Karpas-422 (cell line): ENCODE results near the gene NUP107. TPM values are rescaled to one million over a fixed set of nuclear protein-coding genes. Genes with fewer than 3 reads are reported as not detected.

Experiments used
- DNase-seq: peaks from one replicate; pipeline ENCODE4 v3.0.0-alpha.2; 2015
- H2AFZ ChIP-seq: fragments of 200-600 bp; sonication (generic); 2 replicates; pipeline ENCODE4 v1.6.1; 2014; ENCODE audit warnings: antibody characterized with exemption, low read length, mixed read lengths
- H3K27ac ChIP-seq: fragments of 200-600 bp; sonication (generic); 2 replicates; pipeline ENCODE4 v1.5.1; 2014; ENCODE audit warnings: mild to moderate bottlenecking, low read length, moderate library complexity
- H3K27me3 ChIP-seq: fragments of 200-600 bp; sonication (generic); 2 replicates; pipeline ENCODE4 v1.6.1; 2014; ENCODE audit warnings: low read length, mixed read lengths
- H3K36me3 ChIP-seq: fragments of 200-600 bp; sonication (generic); 2 replicates; pipeline ENCODE4 v1.6.1; 2014; ENCODE audit warnings: low read length, mixed read lengths; ENCODE audit not compliant: insufficient read depth
- H3K4me1 ChIP-seq: fragments of 200-600 bp; sonication (generic); 2 replicates; pipeline ENCODE4 v1.6.1; 2014; ENCODE audit warnings: mild to moderate bottlenecking, low read length, mixed read lengths
- H3K4me2 ChIP-seq: fragments of 200-600 bp; sonication (generic); 2 replicates; pipeline ENCODE4 v1.6.1; 2014; ENCODE audit warnings: low read length, low read depth, mild to moderate bottlenecking; ENCODE audit not compliant: poor library complexity, severe bottlenecking
- H3K4me3 ChIP-seq: fragments of 200-600 bp; sonication (generic); 2 replicates; pipeline ENCODE4 v1.5.1; 2014; ENCODE audit warnings: mild to moderate bottlenecking, antibody characterized with exemption, low read length, mixed read lengths
- H3K79me2 ChIP-seq: fragments of 200-600 bp; sonication (generic); 2 replicates; pipeline ENCODE4 v1.6.1; 2014; ENCODE audit warnings: mild to moderate bottlenecking, low read length, mixed read lengths
- H3K9ac ChIP-seq: fragments of 200-600 bp; sonication (generic); 2 replicates; pipeline ENCODE4 v1.6.0; 2014; ENCODE audit warnings: low read length
- H3K9me2 ChIP-seq: fragments of 200-600 bp; sonication (generic), shearing (Covaris generic); replicated peaks from 2 replicates; pipeline ENCODE4 v1.6.0; 2014; ENCODE audit warnings: mild to moderate bottlenecking, low read length, moderate library complexity; ENCODE audit not compliant: insufficient read depth
- H3K9me3 ChIP-seq: fragments of 300-700, 200-600 bp; sonication (generic); 2 replicates; pipeline ENCODE4 v1.6.1; 2014; ENCODE audit warnings: low read length, mixed read lengths
- H4K20me1 ChIP-seq: fragments of 200-600 bp; sonication (generic); 2 replicates; pipeline ENCODE4 v1.6.1; 2014; ENCODE audit warnings: mild to moderate bottlenecking, antibody characterized with exemption, low read length, low read depth; ENCODE audit not compliant: insufficient read depth
- total RNA-seq: library from RNA; depleted of rRNA; stranded (reverse); fragments of >200 nt; shearing (Covaris generic); gene quantifications from 2 replicates; pipeline ENCODE4 v1.2.3, GENCODE V29; 2014; ENCODE audit warnings: low replicate concordance

NUP107 gene
- total RNA-seq, 1 experiment from 2014 or later: 103 TPM

GRCh38 chr12:68780731-68781130 lies 94.0 kb downstream of the NUP107 start:
- Histone ChIP-seq H2AFZ (no peak overlapping the region), H3K4me1 (no peaks in the 10 kb centered on the region), H3K9ac (no peak overlapping the region), H3K79me2 (no peaks in the 10 kb centered on the region), H3K4me3 (no peak overlapping the region), H4K20me1 (no peaks in the 10 kb centered on the region), H3K9me2 (no peaks in the 10 kb centered on the region), H3K9me3 (no peaks in the 10 kb centered on the region), H3K4me2 (no peak overlapping the region), H3K27ac (no peak overlapping the region), H3K27me3 (no peaks in the 10 kb centered on the region), H3K36me3 (no peaks in the 10 kb centered on the region)
- DNase-seq: no peak

- no peak for DNase-seq
- Histone ChIP-seq H3K79me2 (no peaks in the 10 kb centered on the region), H2AFZ (no peak overlapping the region), H3K4me2 (no peak overlapping the region), H3K9me2 (no peaks in the 10 kb centered on the region), H4K20me1 (no peaks in the 10 kb centered on the region), H3K9me3 (no peaks in the 10 kb centered on the region), H3K36me3 (no peaks in the 10 kb centered on the region), H3K9ac (no peak overlapping the region), H3K27me3 (no peaks in the 10 kb centered on the region), H3K4me3 (no peak overlapping the region), H3K4me1 (no peaks in the 10 kb centered on the region), H3K27ac (no peak overlapping the region)
These were observed 95.0 kb downstream of the NUP107 start for GRCh38 chr12:68781728-68782127.

GRCh38 chr12:68784015-68784414 lies 97.2 kb downstream of the NUP107 start:
- Histone ChIP-seq H3K27ac (no peak overlapping the region), H3K27me3 (no peaks in the 10 kb centered on the region), H3K4me3 (no peak overlapping the region), H3K79me2 (no peaks in the 10 kb centered on the region), H3K9me2 (no peaks in the 10 kb centered on the region), H3K36me3 (no peaks in the 10 kb centered on the region), H3K4me2 (no peak overlapping the region), H2AFZ (no peak overlapping the region), H3K9ac (no peak overlapping the region), H3K4me1 (no peaks in the 10 kb centered on the region), H3K9me3 (no peaks in the 10 kb centered on the region), H4K20me1 (no peaks in the 10 kb centered on the region)
- DNase-seq: peak; percentile 16

- no peaks in the 10 kb centered on the region for H3K36me3 ChIP-seq
- no peak overlapping the region for H3K27ac ChIP-seq
- H3K79me2 ChIP-seq: no peaks in the 10 kb centered on the region
- no peaks in the 10 kb centered on the region for H3K9me3 ChIP-seq
- no peaks in the 10 kb centered on the region for H3K9me2 ChIP-seq
- H3K4me1 ChIP-seq: no peaks in the 10 kb centered on the region
- H3K9ac ChIP-seq: no peak overlapping the region
- no peaks in the 10 kb centered on the region for H3K27me3 ChIP-seq
- H3K4me3 ChIP-seq: no peak overlapping the region
- peak; percentile 39 for DNase-seq
- no peak overlapping the region for H2AFZ ChIP-seq
- no peaks in the 10 kb centered on the region for H4K20me1 ChIP-seq
- no peak overlapping the region for H3K4me2 ChIP-seq
These were observed 98.6 kb downstream of the NUP107 start for GRCh38 chr12:68785358-68785757.

- H4K20me1 ChIP-seq: no peaks in the 10 kb centered on the region
- H3K4me1 ChIP-seq: no peaks in the 10 kb centered on the region
- H2AFZ ChIP-seq: no peak overlapping the region
- H3K27me3 ChIP-seq: no peaks in the 10 kb centered on the region
- H3K9me3 ChIP-seq: no peaks in the 10 kb centered on the region
- no peak overlapping the region for H3K9ac ChIP-seq
- DNase-seq: peak; percentile 7
- H3K4me3 ChIP-seq: no peak overlapping the region
- no peaks in the 10 kb centered on the region for H3K9me2 ChIP-seq
- no peaks in the 10 kb centered on the region for H3K79me2 ChIP-seq
- H3K36me3 ChIP-seq: no peaks in the 10 kb centered on the region
- no peak overlapping the region for H3K27ac ChIP-seq
- H3K4me2 ChIP-seq: no peak overlapping the region
These were observed 99.0 kb downstream of the NUP107 start for GRCh38 chr12:68785823-68786222.

GRCh38 chr12:68786929-68787328 lies 100.2 kb downstream of the NUP107 start:
- H3K4me3 ChIP-seq: no peak overlapping the region
- H3K4me2 ChIP-seq: no peak overlapping the region
- H3K27ac ChIP-seq: no peak overlapping the region
- H3K9ac ChIP-seq: no peak overlapping the region
- H3K79me2 ChIP-seq: no peaks in the 10 kb centered on the region
- H3K27me3 ChIP-seq: no peaks in the 10 kb centered on the region
- H3K9me3 ChIP-seq: no peaks in the 10 kb centered on the region
- H3K4me1 ChIP-seq: no peaks in the 10 kb centered on the region
- DNase-seq: peak; percentile 9
- H2AFZ ChIP-seq: no peak overlapping the region
- H4K20me1 ChIP-seq: no peaks in the 10 kb centered on the region
- H3K9me2 ChIP-seq: no peaks in the 10 kb centered on the region
- H3K36me3 ChIP-seq: no peaks in the 10 kb centered on the region

- Histone ChIP-seq H3K36me3 (no peaks in the 10 kb centered on the region), H4K20me1 (no peaks in the 10 kb centered on the region), H2AFZ (no peak overlapping the region), H3K27me3 (no peaks in the 10 kb centered on the region), H3K27ac (no peak overlapping the region), H3K9me2 (no peaks in the 10 kb centered on the region), H3K9ac (no peak overlapping the region), H3K4me3 (no peak overlapping the region), H3K4me1 (no peaks in the 10 kb centered on the region; the same call in 1 of the 2 replicates), H3K9me3 (no peaks in the 10 kb centered on the region), H3K79me2 (no peaks in the 10 kb centered on the region), H3K4me2 (no peak overlapping the region)
- peak; percentile 9 for DNase-seq
These were observed 101.9 kb downstream of the NUP107 start for GRCh38 chr12:68788554-68789143.

GRCh38 chr12:68789144-68789878 lies 102.5 kb downstream of the NUP107 start:
- Histone ChIP-seq H4K20me1 (no peaks in the 10 kb centered on the region), H3K9ac (no peak overlapping the region), H3K4me2 (no peak overlapping the region), H3K79me2 (no peaks in the 10 kb centered on the region), H2AFZ (no peak overlapping the region), H3K4me1 (no peaks in the 10 kb centered on the region; the same call in 1 of the 2 replicates), H3K9me2 (no peaks in the 10 kb centered on the region), H3K36me3 (no peaks in the 10 kb centered on the region), H3K27ac (no peak overlapping the region), H3K9me3 (no peaks in the 10 kb centered on the region), H3K4me3 (no peak overlapping the region), H3K27me3 (no peaks in the 10 kb centered on the region)
- peak; percentile 2 for DNase-seq
